K562 (cell line): Measurements from ENCODE around the gene ANKRD27. TPM values are rescaled to one million over a fixed set of nuclear protein-coding genes. Genes with fewer than 3 reads are reported as not detected.

Source experiments
- ATAC-seq: fragments of 200-7000 bp; cut with Tn5 transposase; 3 replicates; pipeline ENCODE4 v1.9.1; 2020; ENCODE audit warnings: moderate library complexity
- BruUV-seq: library from RNA; stranded (reverse); fragments of 400-500 nt; replicated peaks from 2 replicates; lab custom pipeline; 2021; lab: Mats Ljungman, UMichigan
- CTCF ChIA-PET: fragments of 300-600 bp; formaldehyde crosslinking; extraction: SDS; loops from one replicate; lab custom pipeline; 2021; ENCODE audit warnings: low intra/inter-chr PET ratio; lab: Yijun Ruan, JAX
- POLR2A ChIA-PET: fragments of 300-600, 350-650 bp; sonication (Branson Sonifier 250); formaldehyde crosslinking; extraction: SDS; loops from one replicate; lab custom pipeline; 2021; ENCODE audit warnings: antibody characterized with exemption, inconsistent platforms; lab: Yijun Ruan, JAX
- DNase-seq, 4 experiments: peaks; one replicate each; pipeline versions ENCODE4 v3.0.0 to v3.0.0-alpha.2; 2011 to 2018; ENCODE audit warnings: low spot score in 3 of 4, mixed read lengths in 3 of 4; ENCODE audit errors: extremely low read depth in 1 of 4
- FAIRE-seq: peaks from 2 replicates; lab custom pipeline; 2011; peaks lifted over from hg19 to GRCh38; lab: Jason Lieb, UNC
- H2AFZ ChIP-seq: 2 replicates; pipeline ENCODE4 v1.6.0; 2011; ENCODE audit warnings: low read depth, low read length, control low read depth, inconsistent platforms
- H3K27ac ChIP-seq: fragments of 200-600 bp; 3 replicates; pipeline ENCODE4 v1.8.0; 2011; ENCODE audit warnings: low read depth, mild to moderate bottlenecking, control low read depth, inconsistent platforms, low read length, moderate library complexity, mixed read lengths; ENCODE audit errors: extremely low read depth
- H3K27me3 ChIP-seq, 2 experiments: fragments of 300-600 bp in 1 of 2; 2 replicates in 1 of 2; 3 replicates in 1 of 2; pipeline versions ENCODE4 v1.6.0 to v1.8.0; 2011; ENCODE audit warnings: inconsistent platforms in 2 of 2, low read length in 2 of 2, mild to moderate bottlenecking in 1 of 2, mixed read lengths in 1 of 2, moderate library complexity in 1 of 2; ENCODE audit not compliant: control insufficient read depth in 2 of 2, insufficient read depth in 2 of 2
- H3K36me3 ChIP-seq: fragments of 300-600 bp; 3 replicates; pipeline ENCODE4 v1.8.0; 2011; ENCODE audit warnings: mild to moderate bottlenecking, low read length, inconsistent platforms; ENCODE audit not compliant: control insufficient read depth, insufficient read depth
- H3K4me1 ChIP-seq, 2 experiments: fragments of 200-600 bp in 1 of 2; replicated peaks in 1 of 2; 2 replicates in 1 of 2; 3 replicates in 1 of 2; pipeline versions ENCODE4 v1.5.1 to v1.8.0; 2011; ENCODE audit warnings: inconsistent platforms in 2 of 2, low read length in 2 of 2, mild to moderate bottlenecking in 1 of 2, mixed read lengths in 1 of 2, moderate library complexity in 1 of 2; ENCODE audit not compliant: control insufficient read depth in 2 of 2, insufficient read depth in 2 of 2
- H3K4me2 ChIP-seq: 2 replicates; pipeline ENCODE4 v1.6.1; 2011; ENCODE audit warnings: low read length, control low read depth, inconsistent platforms, mixed read lengths; ENCODE audit not compliant: insufficient read depth
- H3K4me3 ChIP-seq: fragments of 200-600 bp; sonication (generic), shearing (Covaris generic); 2 replicates; pipeline ENCODE4 v1.5.1; 2016; ENCODE audit warnings: control low read depth, inconsistent platforms
- H3K79me2 ChIP-seq: fragments of 200-600 bp; 3 replicates; pipeline ENCODE4 v1.8.0; 2011; ENCODE audit warnings: low read length, inconsistent platforms; ENCODE audit not compliant: control insufficient read depth, insufficient read depth
- H3K9ac ChIP-seq, 2 experiments: 2 replicates each; pipeline versions ENCODE4 v1.6.0 to v1.6.1; 2011; ENCODE audit warnings: low read depth in 2 of 2, low read length in 2 of 2, control low read depth in 1 of 2, inconsistent platforms in 1 of 2, mild to moderate bottlenecking in 1 of 2, mixed read lengths in 1 of 2; ENCODE audit not compliant: insufficient read depth in 1 of 2
- H3K9me1 ChIP-seq: one replicate; pipeline ENCODE4 v1.6.0; 2011; ENCODE audit warnings: inconsistent platforms, mild to moderate bottlenecking, low read length, moderate library complexity; ENCODE audit not compliant: control insufficient read depth, insufficient read depth
- H3K9me3 ChIP-seq: replicated peaks from 2 replicates; pipeline ENCODE4 v1.5.1; 2011; ENCODE audit warnings: low read depth, low read length, inconsistent platforms; ENCODE audit not compliant: control insufficient read depth, insufficient read depth
- H4K20me1 ChIP-seq: replicated peaks from 2 replicates; pipeline ENCODE4 v1.6.1; 2011; ENCODE audit warnings: low read length, inconsistent platforms, mixed read lengths; ENCODE audit not compliant: control insufficient read depth, insufficient read depth
- BCL6 ChIP-seq: fragments of 250-450 bp; sonication (Bioruptor Pico); IDR thresholded peaks from 2 replicates; pipeline ENCODE4 v1.4.0; 2020
- CAMTA2 ChIP-seq: fragments of 250-450 bp; sonication (Bioruptor Pico); conservative IDR thresholded peaks from 2 replicates; pipeline ENCODE4 v1.5.1; 2022
- KAT2B ChIP-seq: IDR thresholded peaks from one replicate; pipeline ENCODE4 v1.6.1; 2012; ENCODE audit warnings: low read depth, mild to moderate bottlenecking, control low read depth, inconsistent platforms, low read length, moderate library complexity
- MYBL2 ChIP-seq, 2 experiments: fragments of 450-650 bp in 1 of 2; sonication (generic) in 1 of 2; formaldehyde crosslinking in 1 of 2; IDR thresholded peaks; 2 replicates each; pipeline versions ENCODE4 v1.6.1 to v1.8.1; 2017 to 2022; ENCODE audit warnings: borderline replicate concordance in 1 of 2, inconsistent platforms in 1 of 2, low read depth in 1 of 2, mild to moderate bottlenecking in 1 of 2, missing genetic modification reagents in 1 of 2, moderate library complexity in 1 of 2
- NFIX ChIP-seq: fragments of 250-450 bp; sonication (Bioruptor Pico); IDR thresholded peaks from 2 replicates; pipeline ENCODE4 v1.4.0; 2020; ENCODE audit warnings: low read depth, mild to moderate bottlenecking, moderate library complexity
- NR2F6 ChIP-seq: fragments of 450-650 bp; formaldehyde crosslinking; IDR thresholded peaks from 2 replicates; pipeline ENCODE4 v1.4.0; 2020; ENCODE audit warnings: mild to moderate bottlenecking
- PHB ChIP-seq: fragments of 250-450 bp; sonication (Bioruptor Pico); IDR thresholded peaks from 2 replicates; pipeline ENCODE4 v1.5.0; 2021
- PHF20 ChIP-seq: fragments of 450-650 bp; IDR thresholded peaks from 2 replicates; pipeline ENCODE4 v1.6.1; 2018; ENCODE audit not compliant: partially characterized antibody
- SETDB1 ChIP-seq: IDR thresholded peaks from one replicate; pipeline ENCODE4 v1.6.1; 2012; ENCODE audit warnings: low read length, control low read depth, inconsistent platforms
- TRIM28 ChIP-seq: fragments of 450-650 bp; IDR thresholded peaks from 2 replicates; pipeline ENCODE4 v1.6.1; 2017
- ZEB2 ChIP-seq: fragments of 450-650 bp; IDR thresholded peaks from 2 replicates; pipeline ENCODE4 v1.6.1; 2016
- ZFP36 ChIP-seq: fragments of 150-350 bp; IDR thresholded peaks from 2 replicates; pipeline ENCODE4 v1.6.1; 2018; ENCODE audit warnings: low read length, low read depth; ENCODE audit not compliant: partially characterized antibody
- ZFPM2 ChIP-seq: fragments of 250-450 bp; sonication (Bioruptor Pico); IDR thresholded peaks from 2 replicates; pipeline ENCODE4 v1.5.1; 2022; ENCODE audit warnings: mild to moderate bottlenecking
- WGBS: fragments of 100-300 bp; shearing (Covaris generic); methylation state at CpG from one replicate; pipeline ENCODE4 v1.1.6; 2016; ENCODE audit warnings: low coverage, mixed read lengths; ENCODE audit not compliant: insufficient coverage; ENCODE audit errors: missing lambda C conversion rate; 5-methylcytosine and 5-hydroxymethylcytosine counted together
- in situ Hi-C: fragments of 300-500 bp; cut with MboI; formaldehyde crosslinking; loops from 4 replicates; pipeline ENCODE4 v1.15.0; 2018; ENCODE audit warnings: inconsistent platforms, mixed read lengths
- intact Hi-C: fragments of 100-400 bp; cut with micrococcal nuclease; formaldehyde crosslinking; loops from 2 replicates; pipeline ENCODE4 v1.14.2; 2022
- polyA plus RNA-seq, 8 experiments: library from polyadenylated mRNA; depleted of rRNA in 4 of 8; stranded (reverse) in 5 of 8; unstranded in 3 of 8; fragments of >200 nt; fragmentation: Nextera tagmentation in 2 of 8; fragmentation: Illumina TruSeq in 1 of 8; extraction: Ambion mirVana in 2 of 8; extraction: Trizol in 1 of 8; gene quantifications; 2 replicates each; pipeline versions ENCODE4 v1.2.1 to v1.2.3, GENCODE V29; 2011 to 2014; ENCODE audit warnings: inconsistent platforms in 1 of 8, missing spikeins in 1 of 8
- total RNA-seq, 7 experiments: library from RNA; depleted of rRNA in 6 of 7; stranded (reverse); fragments of >200 nt in 6 of 7; fragmentation: Illumina TruSeq in 2 of 7; extraction: Trizol in 2 of 7; gene quantifications; 2 replicates each; pipeline versions ENCODE4 v1.2.1 to v1.2.3, GENCODE V29; 2011 to 2021; ENCODE audit warnings: low replicate concordance in 1 of 7
- TF ChIP-seq, protein P1 (sequence below): fragments of 450-650 bp; IDR thresholded peaks from 2 replicates; pipeline ENCODE4 v1.7.1; 2018; ENCODE audit warnings: mild to moderate bottlenecking, low read depth; ENCODE audit not compliant: partially characterized antibody

Gene ANKRD27
- total and polyA plus RNA-seq, 9 of the 15 experiments (the other 6 are each of a cell fraction or from before 2014, with no cell fraction given): 5.3 to 71.3 (median 54.2) TPM

DNA sequence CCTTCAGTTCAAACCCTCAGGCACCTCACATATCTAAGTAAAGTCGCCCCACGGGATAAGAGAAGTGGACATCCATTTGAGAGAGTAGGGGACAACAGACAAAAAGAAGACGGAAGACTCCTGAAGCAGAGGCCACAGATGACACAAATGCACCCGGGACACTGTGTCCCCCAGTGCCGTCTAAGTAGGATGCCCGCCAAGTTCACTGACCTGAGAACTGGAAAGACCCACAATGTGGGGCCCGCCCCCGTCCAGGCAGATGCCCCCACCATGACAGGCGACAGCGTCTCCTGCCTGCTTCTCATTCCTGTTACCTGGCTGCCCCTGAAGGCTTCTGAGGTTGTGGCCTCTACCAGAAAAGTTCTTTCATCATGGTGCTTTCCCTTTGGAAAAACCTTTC lies 16.9 kb downstream of the ANKRD27 start:
- DNase-seq (no peak), ATAC-seq (no peak), FAIRE-seq (no peak)
- H3K9me3 ChIP-seq: no peaks in the 10 kb centered on the region
- intact Hi-C loops (no loop called here), in situ Hi-C loops (no loop called here)
- no peaks in the 10 kb centered on the region for H3K27me3 ChIP-seq
- ChIA-PET POLR2A (no interaction called here), CTCF (no interaction called here)
- H3K9me1 ChIP-seq: no peaks in the 10 kb centered on the region
- peaks cover 4 to 11% of the 10 kb centered on the region in 2 experiments; a peak in 4 of 5 replicates for H3K4me1 ChIP-seq
- H3K9ac ChIP-seq: no peak overlapping the region
- no peak overlapping the region for H3K27ac ChIP-seq
- 91% methylated on average over 10 of the region's 10 CpGs for WGBS
- H3K36me3 ChIP-seq: peaks cover 69% of the 10 kb centered on the region
- no peak overlapping the region for H3K4me3 ChIP-seq
- H2AFZ ChIP-seq: no peak overlapping the region
- no peak overlapping the region for H3K4me2 ChIP-seq
- BruUV-seq: no TSS peak
- TF ChIP-seq MYBL2 (IDR thresholded peaks at IDR 0.05; ENCODE audit: low read depth): no peak
- TF ChIP-seq MYBL2 (CRISPR knock-in tag; IDR thresholded peaks at IDR 0.05; ENCODE audit: borderline replicate concordance): no peak
- TF ChIP-seq TRIM28: no peak
- no peak for TF ChIP-seq KAT2B
- TF ChIP-seq NR2F6 (CRISPR knock-in tag): no peak
- TF ChIP-seq ZFP36: no peak
- TF ChIP-seq PHF20: no peak
- no peak for TF ChIP-seq PHB
- TF ChIP-seq, protein P1, sequence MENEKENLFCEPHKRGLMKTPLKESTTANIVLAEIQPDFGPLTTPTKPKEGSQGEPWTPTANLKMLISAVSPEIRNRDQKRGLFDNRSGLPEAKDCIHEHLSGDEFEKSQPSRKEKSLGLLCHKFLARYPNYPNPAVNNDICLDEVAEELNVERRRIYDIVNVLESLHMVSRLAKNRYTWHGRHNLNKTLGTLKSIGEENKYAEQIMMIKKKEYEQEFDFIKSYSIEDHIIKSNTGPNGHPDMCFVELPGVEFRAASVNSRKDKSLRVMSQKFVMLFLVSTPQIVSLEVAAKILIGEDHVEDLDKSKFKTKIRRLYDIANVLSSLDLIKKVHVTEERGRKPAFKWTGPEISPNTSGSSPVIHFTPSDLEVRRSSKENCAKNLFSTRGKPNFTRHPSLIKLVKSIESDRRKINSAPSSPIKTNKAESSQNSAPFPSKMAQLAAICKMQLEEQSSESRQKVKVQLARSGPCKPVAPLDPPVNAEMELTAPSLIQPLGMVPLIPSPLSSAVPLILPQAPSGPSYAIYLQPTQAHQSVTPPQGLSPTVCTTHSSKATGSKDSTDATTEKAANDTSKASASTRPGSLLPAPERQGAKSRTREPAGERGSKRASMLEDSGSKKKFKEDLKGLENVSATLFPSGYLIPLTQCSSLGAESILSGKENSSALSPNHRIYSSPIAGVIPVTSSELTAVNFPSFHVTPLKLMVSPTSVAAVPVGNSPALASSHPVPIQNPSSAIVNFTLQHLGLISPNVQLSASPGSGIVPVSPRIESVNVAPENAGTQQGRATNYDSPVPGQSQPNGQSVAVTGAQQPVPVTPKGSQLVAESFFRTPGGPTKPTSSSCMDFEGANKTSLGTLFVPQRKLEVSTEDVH: no peak
- TF ChIP-seq ZFPM2: no peak
- no peak for TF ChIP-seq NFIX (CRISPR knock-in tag)
- TF ChIP-seq SETDB1: no peak
- TF ChIP-seq CAMTA2 (CRISPR knock-in tag): no peak
- TF ChIP-seq BCL6 (CRISPR knock-in tag): no peak
- no peak for TF ChIP-seq ZEB2
- peaks cover 63% of the 10 kb centered on the region for H3K79me2 ChIP-seq
- no peaks in the 10 kb centered on the region; the same call in 1 of the 2 replicates for H4K20me1 ChIP-seq
